ENCODE data around the gene OS9.

OS9 gene

DNA sequence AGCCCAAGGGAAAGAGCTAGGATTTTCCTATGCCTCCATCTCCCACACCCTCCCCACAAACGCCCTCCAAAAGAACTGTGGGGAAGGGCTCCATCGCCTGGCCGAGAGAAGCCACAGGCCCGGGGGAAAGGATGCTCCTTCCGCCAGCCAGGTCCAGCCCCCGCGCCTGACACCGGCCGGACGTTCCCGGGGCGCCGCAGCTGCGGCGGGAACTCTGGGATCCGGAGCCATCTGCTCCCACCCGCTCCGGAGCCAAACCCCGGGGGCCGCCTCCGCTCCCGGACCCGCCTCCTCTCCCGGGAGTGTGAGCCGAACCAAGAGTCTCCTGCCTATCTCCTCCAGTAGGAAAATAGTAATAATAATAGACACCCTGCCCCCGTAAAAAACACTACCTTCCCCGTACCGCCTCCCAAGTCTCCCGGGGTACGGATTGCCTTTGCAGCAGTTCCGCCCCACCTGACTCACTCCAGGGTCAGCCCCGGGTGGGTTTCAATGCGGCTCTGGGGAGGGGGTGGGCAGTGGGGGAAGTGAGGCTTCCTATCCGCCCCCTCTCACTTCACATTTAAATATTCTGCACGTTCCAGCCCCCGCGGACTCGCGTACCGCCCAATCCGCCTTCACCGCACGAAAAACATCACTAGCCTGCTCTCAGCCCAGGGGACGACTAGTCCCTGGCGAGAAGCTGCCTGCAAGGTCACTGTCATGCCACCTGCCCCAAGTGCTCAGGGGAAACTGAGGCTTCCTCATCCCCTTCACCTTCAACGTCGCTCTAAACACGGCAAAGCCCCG lies 42.2 kb downstream of the OS9 start:
- H3K4me1 ChIP-seq: peaks cover 15 to 41% (median 35%) of the 10 kb centered on the region in 4 donors
- H3K27ac ChIP-seq: no peak overlapping the region
- H3K27me3 ChIP-seq: peaks cover 8 to 93% of the 10 kb centered on the region in 2 donors
- intact Hi-C loops (cut with DNase I; ENCODE audit: low total_unique reads): no loop called here
- TF ChIP-seq, protein P1, sequence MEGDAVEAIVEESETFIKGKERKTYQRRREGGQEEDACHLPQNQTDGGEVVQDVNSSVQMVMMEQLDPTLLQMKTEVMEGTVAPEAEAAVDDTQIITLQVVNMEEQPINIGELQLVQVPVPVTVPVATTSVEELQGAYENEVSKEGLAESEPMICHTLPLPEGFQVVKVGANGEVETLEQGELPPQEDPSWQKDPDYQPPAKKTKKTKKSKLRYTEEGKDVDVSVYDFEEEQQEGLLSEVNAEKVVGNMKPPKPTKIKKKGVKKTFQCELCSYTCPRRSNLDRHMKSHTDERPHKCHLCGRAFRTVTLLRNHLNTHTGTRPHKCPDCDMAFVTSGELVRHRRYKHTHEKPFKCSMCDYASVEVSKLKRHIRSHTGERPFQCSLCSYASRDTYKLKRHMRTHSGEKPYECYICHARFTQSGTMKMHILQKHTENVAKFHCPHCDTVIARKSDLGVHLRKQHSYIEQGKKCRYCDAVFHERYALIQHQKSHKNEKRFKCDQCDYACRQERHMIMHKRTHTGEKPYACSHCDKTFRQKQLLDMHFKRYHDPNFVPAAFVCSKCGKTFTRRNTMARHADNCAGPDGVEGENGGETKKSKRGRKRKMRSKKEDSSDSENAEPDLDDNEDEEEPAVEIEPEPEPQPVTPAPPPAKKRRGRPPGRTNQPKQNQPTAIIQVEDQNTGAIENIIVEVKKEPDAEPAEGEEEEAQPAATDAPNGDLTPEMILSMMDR (IDR thresholded peaks at IDR 0.05): peak in 1 of 2 experiments; percentile 6
- no peak for DNase-seq
- H3K4me3 ChIP-seq: peak overlapping the region in 1 of 2 donors; percentile 19
- no peaks in the 10 kb centered on the region for H3K36me3 ChIP-seq
- no peaks in the 10 kb centered on the region for H3K9me3 ChIP-seq

DNA sequence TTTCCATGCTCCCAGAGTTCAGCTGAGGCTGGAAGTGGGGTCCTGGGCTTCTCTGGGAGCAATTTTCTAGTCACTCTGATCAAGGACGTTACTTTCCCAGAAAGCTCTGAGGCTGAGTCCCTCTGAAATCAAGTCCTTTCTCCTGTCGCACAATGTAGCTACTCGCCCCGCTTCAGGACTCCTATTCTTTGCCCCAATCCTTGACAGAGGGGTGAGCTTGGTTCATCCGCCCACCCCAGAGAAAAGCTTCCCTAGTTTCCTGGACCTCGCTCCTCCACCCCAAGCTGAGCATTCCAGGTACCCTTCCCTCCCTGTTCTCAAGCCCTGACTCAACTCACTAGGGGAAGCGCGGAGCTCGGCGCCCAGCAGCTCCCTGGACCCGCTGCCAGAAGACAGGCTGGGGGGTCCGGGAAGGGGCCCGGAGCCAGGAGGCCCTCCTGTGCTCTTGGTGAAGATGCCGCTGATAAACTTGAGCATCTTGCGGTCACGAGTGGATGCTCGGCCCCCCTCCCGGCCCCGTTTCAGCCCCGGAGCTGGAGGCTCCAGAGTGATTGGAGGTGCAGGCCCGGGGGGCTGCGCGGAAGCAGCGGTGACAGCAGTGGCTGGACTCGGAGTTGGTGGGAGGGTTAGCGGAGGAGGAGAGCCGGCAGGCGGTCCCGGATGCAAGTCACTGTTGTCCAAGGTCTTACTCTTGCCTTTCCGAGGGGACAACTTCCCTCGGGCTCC lies 43.0 kb downstream of the OS9 start:
- DNase-seq: no peak
- no peak overlapping the region for H3K27ac ChIP-seq
- no peaks in the 10 kb centered on the region for H3K9me3 ChIP-seq
- H3K27me3 ChIP-seq: peaks cover 8 to 96% of the 10 kb centered on the region in 2 donors
- peak overlapping the region in 1 of 2 donors; percentile 47 for H3K4me3 ChIP-seq
- TF ChIP-seq, protein P1 (IDR thresholded peaks at IDR 0.05): no peak
- no peaks in the 10 kb centered on the region for H3K36me3 ChIP-seq
- intact Hi-C loops (cut with DNase I; ENCODE audit: low total_unique reads): no loop called here
- H3K4me1 ChIP-seq: peaks cover 15 to 41% (median 35%) of the 10 kb centered on the region in 4 donors

DNA sequence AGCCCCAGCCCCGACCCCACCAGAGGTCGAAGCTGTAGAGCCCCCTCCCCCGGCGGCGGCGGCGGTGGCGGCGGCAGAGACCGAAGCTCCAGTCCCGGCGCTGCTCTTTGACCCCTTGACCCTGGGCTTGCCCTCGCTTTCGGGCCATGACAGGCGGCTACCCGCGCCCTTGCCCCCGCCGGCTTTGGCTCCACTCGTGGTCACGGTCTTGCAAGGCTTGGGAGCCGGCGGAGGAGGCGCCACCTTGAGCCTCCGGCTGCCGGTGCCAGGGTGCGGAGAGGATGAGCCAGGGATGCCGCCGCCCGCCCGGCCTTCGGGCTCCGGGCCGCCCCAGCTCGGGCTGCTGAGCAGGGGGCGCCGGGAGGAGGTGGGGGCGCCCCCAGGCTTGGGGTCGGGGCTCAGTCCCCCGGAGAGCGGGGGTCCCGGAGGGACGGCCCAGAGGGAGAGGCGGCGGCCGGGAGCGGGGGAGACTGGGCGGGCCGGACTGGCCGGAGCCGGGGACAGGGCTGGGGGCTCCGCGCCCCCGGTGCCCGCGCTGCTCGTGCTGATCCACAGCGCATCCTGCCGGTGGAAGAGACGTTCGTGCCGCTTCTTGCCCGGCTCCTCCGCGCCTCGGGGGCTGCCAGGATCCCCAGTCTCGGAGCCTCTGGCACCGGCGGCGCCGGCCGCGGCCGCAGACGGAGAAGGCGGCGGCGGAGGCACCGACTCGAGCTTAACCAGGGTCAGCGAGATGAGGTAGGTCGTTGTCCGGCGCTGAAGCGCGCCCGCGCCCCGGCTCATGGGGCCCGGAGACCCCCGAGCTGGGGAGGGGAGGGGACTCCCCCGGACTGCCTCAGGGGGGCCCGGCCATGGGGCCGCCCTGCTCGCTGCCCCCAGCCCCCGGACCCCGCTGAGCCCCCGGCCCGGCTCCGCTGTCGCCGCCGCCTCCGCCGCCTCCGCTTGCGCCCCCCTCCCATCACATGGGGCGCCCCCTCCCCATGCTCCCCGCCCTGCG lies 43.8 kb downstream of the OS9 start:
- no peak overlapping the region for H3K27ac ChIP-seq
- TF ChIP-seq, protein P1 (IDR thresholded peaks at IDR 0.05): no peak
- intact Hi-C loops (cut with DNase I; ENCODE audit: low total_unique reads): no loop called here
- peaks cover 15 to 41% (median 35%) of the 10 kb centered on the region in 4 donors for H3K4me1 ChIP-seq
- H3K27me3 ChIP-seq: peaks cover 8 to 93% of the 10 kb centered on the region in 2 donors
- DNase-seq: no peak
- no peaks in the 10 kb centered on the region for H3K9me3 ChIP-seq
- no peaks in the 10 kb centered on the region for H3K36me3 ChIP-seq
- peak overlapping the region; percentile 21 to 47 for H3K4me3 ChIP-seq

DNA sequence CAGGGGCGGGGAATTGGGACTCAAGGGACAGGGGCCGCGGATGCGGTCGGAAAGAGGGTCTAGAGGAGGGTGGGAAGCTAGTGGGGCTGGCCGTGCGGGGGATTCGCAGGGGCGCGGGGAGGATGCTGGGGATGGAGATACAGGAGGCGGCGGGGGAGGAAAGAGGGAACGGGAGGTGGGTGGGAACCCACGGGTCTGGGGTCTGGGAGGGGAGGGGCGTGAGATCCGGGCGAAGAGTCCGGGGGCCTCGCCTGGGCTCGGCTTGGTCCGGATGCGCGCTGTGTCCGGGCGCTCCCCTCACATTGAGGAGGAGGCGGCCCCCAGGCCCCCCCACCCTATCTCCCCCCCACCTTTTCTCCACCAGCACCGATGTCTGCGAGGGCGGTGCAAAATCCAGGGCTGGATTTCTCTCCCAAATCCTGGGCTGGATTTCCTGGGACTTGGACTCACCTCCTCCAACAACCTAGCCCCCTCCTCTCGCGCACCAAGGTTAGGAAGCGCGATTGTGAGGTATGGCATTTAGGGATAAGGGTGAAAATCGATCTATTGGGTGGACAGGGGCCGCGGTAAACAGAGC lies 44.8 kb downstream of the OS9 start, which contains the start of gene AGAP2:
TSS of gene AGAP2 (minus strand) at position 82 of the 577 bp plus-strand sequence. CDS start 496 bp downstream, outside the sequence.
- Histone ChIP-seq H3K27me3 (peaks cover 8 to 83% of the 10 kb centered on the region in 2 donors), H3K4me3 (peak within 1 kb of the TSS; percentile 21 to 47)

More for the DNA sequence above, 44.8 kb downstream of the OS9 start, which contains the start of gene AGAP2:
- Histone ChIP-seq H3K36me3 (no peaks in the 10 kb centered on the region), H3K27ac (no peak within 1 kb of the TSS), H3K9me3 (no peaks in the 10 kb centered on the region), H3K4me1 (peaks cover 15 to 41% (median 35%) of the 10 kb centered on the region in 4 donors)
- intact Hi-C loops (cut with DNase I; ENCODE audit: low total_unique reads): no loop called here
- no peak for DNase-seq
- TF ChIP-seq, protein P1 (IDR thresholded peaks at IDR 0.05): no peak
